Measurements from ENCODE around the gene VGLL3. TPM values are rescaled to one million over a fixed set of nuclear protein-coding genes. Genes with fewer than 3 reads are reported as not detected.

Gene VGLL3
- total RNA-seq, 5 donors from 2014 or later (not counting 1 experiment from before 2014, with no cell fraction given): 0.03 to 0.20 (median 0.03) TPM; not detected in 2

GRCh38 chr3:86913160-86913559 is 77.8 kb downstream of the VGLL3 start:
- H3K4me1 ChIP-seq (ENCODE audit: control insufficient read depth in 1 of 2, extremely low read depth in 1 of 2, insufficient read depth in 2 of 2, low read length in 2 of 2): no peaks in the 10 kb centered on the region
- H3K36me3 ChIP-seq (ENCODE audit: control insufficient read depth in 2 of 2, extremely low read depth in 1 of 2, insufficient read depth in 1 of 2, low read length in 1 of 2): no peaks in the 10 kb centered on the region
- Mint-ChIP-seq H3K36me3 (no peaks in the 10 kb centered on the region), H3K27me3 (no peaks in the 10 kb centered on the region), H3K4me3 (no peak overlapping the region), H3K9me3 (peaks cover 3 to 7% (median 3%) of the 10 kb centered on the region in 3 donors), H3K4me1 (no peaks in the 10 kb centered on the region), H3K27ac (no peak overlapping the region)
- ChIA-PET POLR2A (no interaction called here), CTCF (no interaction called here)
- H3K9me3 ChIP-seq: no peaks in the 10 kb centered on the region
- DNase-seq (no peak), ATAC-seq (replicated peaks in 1 of 4) (no peak)
- no peak overlapping the region for H3K27ac ChIP-seq (ENCODE audit: low read length)
- H3K27me3 ChIP-seq (replicated peaks in 1 of 2; ENCODE audit: control insufficient read depth in 2 of 2, extremely low read depth in 1 of 2, insufficient read depth in 2 of 2, low read length in 1 of 2): no peaks in the 10 kb centered on the region
- no peak overlapping the region for H3K4me3 ChIP-seq (ENCODE audit: control insufficient read depth in 1 of 2, extremely low read depth in 1 of 2, low read length in 1 of 2)
- 25% methylated on average over 1 of the region's 3 CpGs for WGBS (ENCODE audit: insufficient coverage)

GRCh38 chr3:86895202-86895601 is 95.7 kb downstream of the VGLL3 start:
- ATAC-seq (replicated peaks in 1 of 4): no peak
- no peak overlapping the region for H3K27ac Mint-ChIP-seq
- no peaks in the 10 kb centered on the region for H3K4me1 Mint-ChIP-seq
- H3K4me3 ChIP-seq (ENCODE audit: control insufficient read depth in 1 of 2, extremely low read depth in 1 of 2, low read length in 1 of 2): no peak overlapping the region
- no CpG with 5 or more reads among the region's 1 CpG for WGBS (ENCODE audit: insufficient coverage)
- peaks cover 0 to 3% (median 3%) of the 10 kb centered on the region in 3 donors for H3K9me3 Mint-ChIP-seq
- no peak for DNase-seq
- no peaks in the 10 kb centered on the region for H3K36me3 ChIP-seq (ENCODE audit: control insufficient read depth in 2 of 2, extremely low read depth in 1 of 2, insufficient read depth in 1 of 2, low read length in 1 of 2)
- H3K4me3 Mint-ChIP-seq: no peak overlapping the region
- no peaks in the 10 kb centered on the region for H3K4me1 ChIP-seq (ENCODE audit: control insufficient read depth in 1 of 2, extremely low read depth in 1 of 2, insufficient read depth in 2 of 2, low read length in 2 of 2)
- POLR2A ChIA-PET: no interaction called here
- no peaks in the 10 kb centered on the region for H3K36me3 Mint-ChIP-seq
- no peaks in the 10 kb centered on the region for H3K27me3 ChIP-seq (replicated peaks in 1 of 2; ENCODE audit: control insufficient read depth in 2 of 2, extremely low read depth in 1 of 2, insufficient read depth in 2 of 2, low read length in 1 of 2)
- no peaks in the 10 kb centered on the region for H3K27me3 Mint-ChIP-seq
- H3K9me3 ChIP-seq: no peaks in the 10 kb centered on the region
- no peak overlapping the region for H3K27ac ChIP-seq (ENCODE audit: low read length)
- CTCF ChIA-PET: no interaction called here

GRCh38 chr3:86890741-86891396 is 100.1 kb downstream of the VGLL3 start:
- Histone ChIP-seq H3K36me3 (ENCODE audit: control insufficient read depth in 2 of 2, extremely low read depth in 1 of 2, insufficient read depth in 1 of 2, low read length in 1 of 2) (no peaks in the 10 kb centered on the region), H3K4me3 (ENCODE audit: control insufficient read depth in 1 of 2, extremely low read depth in 1 of 2, low read length in 1 of 2) (no peak overlapping the region), H3K27me3 (replicated peaks in 1 of 2; ENCODE audit: control insufficient read depth in 2 of 2, extremely low read depth in 1 of 2, insufficient read depth in 2 of 2, low read length in 1 of 2) (no peaks in the 10 kb centered on the region), H3K27ac (ENCODE audit: low read length) (no peak overlapping the region), H3K9me3 (no peaks in the 10 kb centered on the region), H3K4me1 (ENCODE audit: control insufficient read depth in 1 of 2, extremely low read depth in 1 of 2, insufficient read depth in 2 of 2, low read length in 2 of 2) (no peaks in the 10 kb centered on the region)
- DNase-seq: no peak
- H3K4me3 Mint-ChIP-seq: no peak overlapping the region
- H3K9me3 Mint-ChIP-seq: peaks cover 3 to 4% (median 3%) of the 10 kb centered on the region in 3 donors
- ATAC-seq (replicated peaks in 1 of 4): no peak
- POLR2A ChIA-PET: no interaction called here
- CTCF ChIA-PET: no interaction called here
- no peaks in the 10 kb centered on the region for H3K36me3 Mint-ChIP-seq
- no peak overlapping the region for H3K27ac Mint-ChIP-seq
- H3K4me1 Mint-ChIP-seq: no peaks in the 10 kb centered on the region
- H3K27me3 Mint-ChIP-seq: no peaks in the 10 kb centered on the region
- no CpG with 5 or more reads among the region's 1 CpG for WGBS (ENCODE audit: insufficient coverage)

Other genes with a start within 250 kb of the VGLL3 start
- gene CHMP2B, start 236.2 kb upstream of the VGLL3 start, total RNA-seq: 10 to 100 TPM; 18.3 to 26.3 (median 23.3) TPM

Data from T-cell (primary cell).